Activated CD8-positive, alpha-beta memory T cell treated with anti-CD3 and anti-CD28 coated beads for 24 hours (primary cell): ENCODE measurements around the gene C1QTNF5.
A peak's percentile ranks its signal among the peaks of the same experiment; 100 is the strongest.

Experiments used
- DNase-seq: peaks from one replicate; pipeline ENCODE4 v3.0.0-alpha.2; 2020

Gene C1QTNF5

GRCh38 chr11:119373059-119373920, 32.6 kb upstream of the C1QTNF5 start:
- DNase-seq: no peak

- no peak for DNase-seq
These were observed 31.8 kb upstream of the C1QTNF5 start for GRCh38 chr11:119372260-119373058.

GRCh38 chr11:119371778-119372182, 31.1 kb upstream of the C1QTNF5 start:
- DNase-seq: no peak

- DNase-seq: no peak
These were observed 30.5 kb upstream of the C1QTNF5 start for GRCh38 chr11:119371067-119371601.

- no peak for DNase-seq
These were observed 29.9 kb upstream of the C1QTNF5 start for GRCh38 chr11:119370486-119371046.

- no peak for DNase-seq
These were observed 28.6 kb upstream of the C1QTNF5 start for GRCh38 chr11:119369132-119369925.

- no peak for DNase-seq
These were observed 27.7 kb upstream of the C1QTNF5 start for GRCh38 chr11:119368121-119369034.

GRCh38 chr11:119367661-119368120, 27.0 kb upstream of the C1QTNF5 start:
- DNase-seq: no peak

GRCh38 chr11:119366690-119367620, 26.3 kb upstream of the C1QTNF5 start:
- DNase-seq: no peak

- DNase-seq: no peak
These were observed 24.4 kb upstream of the C1QTNF5 start for GRCh38 chr11:119365071-119365591.

DNA sequence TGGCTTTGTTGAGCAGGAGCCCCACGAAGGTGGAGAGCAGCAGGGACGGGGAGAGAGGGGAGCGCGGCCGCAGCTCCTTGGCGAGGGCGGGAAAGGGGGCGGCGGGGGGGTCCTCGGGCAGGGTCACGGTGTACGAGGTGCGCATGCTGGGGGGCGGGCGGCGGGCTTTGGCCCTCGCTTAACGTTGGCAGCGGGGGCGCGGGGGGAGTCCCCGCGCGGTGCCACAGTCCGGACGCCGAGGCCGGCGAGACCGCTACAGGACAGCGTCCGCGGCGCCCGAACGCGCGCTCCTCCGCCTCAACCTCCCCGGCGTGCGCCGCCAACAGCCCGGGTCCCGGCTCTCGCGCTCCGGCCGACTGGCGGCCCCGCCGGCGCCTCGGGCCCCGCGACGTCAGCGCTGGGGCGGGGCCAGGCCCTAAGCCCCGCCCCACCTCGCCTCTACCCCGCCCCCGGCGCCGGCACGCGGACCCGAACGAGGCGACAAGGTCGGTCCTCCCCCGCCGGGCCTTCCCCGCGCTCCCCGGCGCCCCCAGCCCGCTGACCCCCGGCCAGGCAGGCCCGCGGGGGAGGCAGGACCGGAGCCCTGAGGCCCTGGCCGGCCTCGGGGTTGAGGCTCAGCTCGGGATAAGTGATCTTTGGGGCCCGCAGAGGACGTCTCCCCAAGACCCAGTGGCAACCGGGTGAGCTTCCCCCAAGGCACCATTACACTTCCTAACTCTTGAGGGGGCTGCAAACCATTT, 23.3 kb upstream of the C1QTNF5 start:
- DNase-seq: peak; percentile 84

GRCh38 chr11:119363081-119363850, 22.6 kb upstream of the C1QTNF5 start:
- DNase-seq: no peak

GRCh38 chr11:119362741-119363080, 22.0 kb upstream of the C1QTNF5 start:
- DNase-seq: no peak

DNA sequence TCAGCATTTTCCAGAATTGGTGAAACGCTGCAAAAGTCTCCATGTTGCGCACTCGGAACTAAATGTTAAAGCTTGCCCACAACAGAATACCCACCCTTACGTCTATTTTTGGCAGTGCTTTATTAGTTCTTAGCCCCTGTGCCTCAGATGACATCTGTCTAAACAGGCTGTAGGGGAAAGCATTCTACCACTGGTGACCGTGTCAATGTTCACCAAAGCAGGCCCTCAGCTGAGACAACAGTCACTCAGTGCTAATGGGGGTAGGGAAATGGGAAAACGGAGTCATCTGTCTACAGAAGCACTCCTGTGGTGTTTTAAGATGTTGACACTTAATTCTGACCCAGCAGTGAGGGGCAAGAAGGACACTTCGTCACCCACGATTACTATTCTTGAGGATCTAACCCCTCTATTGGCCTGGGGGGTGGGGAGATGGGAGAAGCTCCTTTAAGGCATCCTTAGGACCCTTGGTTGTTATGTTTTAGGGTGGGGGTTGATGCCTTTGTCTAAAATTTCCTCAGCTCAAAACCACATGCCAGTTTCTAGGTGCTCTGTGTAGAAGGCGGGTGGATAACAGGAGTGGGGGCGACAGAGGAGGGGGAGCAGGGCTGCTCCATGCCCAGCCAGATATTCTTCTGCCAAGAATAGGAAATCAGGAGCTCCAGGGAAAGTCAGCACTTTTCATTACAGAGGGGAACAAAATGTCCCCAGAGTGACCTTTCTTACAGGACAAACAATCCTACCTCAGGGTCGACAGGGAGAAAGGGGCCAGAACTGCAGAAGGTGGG, 21.4 kb upstream of the C1QTNF5 start:
- no peak for DNase-seq

DNA sequence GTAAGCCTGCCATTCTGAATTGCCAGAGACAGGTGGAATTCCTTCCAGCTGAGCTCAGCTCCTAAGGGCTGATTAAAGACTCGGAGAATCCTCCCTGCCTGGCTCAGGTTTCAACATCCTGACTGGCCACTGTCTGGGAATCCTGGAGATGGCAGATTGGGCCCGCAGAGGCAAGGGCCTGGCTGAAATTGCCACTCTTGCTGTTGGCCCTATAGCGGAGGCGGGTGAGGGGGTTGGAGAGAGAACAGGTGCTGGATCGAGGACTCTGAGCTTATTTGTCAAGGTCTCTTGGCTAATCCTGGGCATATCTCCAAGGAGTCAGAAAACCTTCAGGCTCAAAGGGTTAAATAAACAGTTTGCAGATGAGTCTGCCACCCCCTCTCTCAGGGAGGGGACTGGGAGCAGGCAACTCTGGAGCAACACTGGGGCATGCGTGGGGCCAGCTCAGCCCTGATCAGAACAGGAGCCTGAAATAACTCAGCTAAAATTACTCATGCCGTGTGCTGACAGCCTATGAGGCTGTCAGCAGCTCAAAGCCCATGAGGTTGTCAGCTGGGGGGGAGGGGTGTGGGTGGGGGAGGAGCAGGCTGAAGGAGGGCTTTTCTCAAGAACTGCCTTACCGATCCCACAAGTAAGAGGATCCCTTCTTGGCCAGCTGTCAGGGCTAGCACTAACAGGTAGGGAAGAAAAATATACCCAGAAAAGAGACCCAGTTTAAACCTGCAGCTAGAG, 20.5 kb upstream of the C1QTNF5 start:
- no peak for DNase-seq

- no peak for DNase-seq
These were observed 18.9 kb upstream of the C1QTNF5 start for GRCh38 chr11:119359365-119360214.
